ENCODE data around the gene TSBP1.
"Not testable (repeated sequence)": the region's sequence is repeated elsewhere in the genome, so short reads cannot be mapped to it uniquely, and the experiment has no call there.

Gene TSBP1

DNA sequence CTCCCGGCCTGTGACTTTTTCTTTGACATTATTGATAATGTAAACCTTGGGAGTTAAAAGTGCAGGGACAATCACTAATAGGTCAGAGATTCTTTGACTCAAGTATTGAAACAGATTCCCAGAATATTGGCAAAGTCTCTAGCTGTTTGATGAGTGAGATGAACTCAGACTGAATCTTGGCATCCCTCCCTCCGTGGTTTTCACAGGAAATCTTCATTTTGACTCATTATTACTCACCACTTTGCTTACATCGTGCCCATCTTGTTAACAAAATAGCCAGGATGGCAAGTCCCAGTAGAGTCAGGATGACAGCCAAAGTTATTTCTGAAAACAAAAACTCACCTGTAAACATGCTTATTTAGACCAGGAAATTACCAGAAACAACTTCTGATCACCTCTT lies 2.0 kb downstream of the TSBP1 start:
- no peak for TF ChIP-seq EZH2phosphoT487 (conservative IDR thresholded peaks at IDR 0.05; ENCODE audit: low read length)
- Histone ChIP-seq H3K9ac (ENCODE audit: low read length) (no peak overlapping the region), H3F3A (ENCODE audit: insufficient read depth) (no peaks in the 10 kb centered on the region), H3K4me3 (ENCODE audit: insufficient read depth, low read length, poor library complexity, severe bottlenecking) (no peak overlapping the region), H3K27ac (ENCODE audit: low read depth, low read length) (no peak overlapping the region), H4K20me1 (ENCODE audit: low read depth, low read length) (no peaks in the 10 kb centered on the region), H2AFZ (ENCODE audit: low read depth, low read length, severe bottlenecking) (no peak overlapping the region), H3K9me2 (replicated peaks; ENCODE audit: insufficient read depth, low read length) (no peaks in the 10 kb centered on the region), H3K27me3 (ENCODE audit: low read length) (no peaks in the 10 kb centered on the region), H3K79me2 (ENCODE audit: insufficient read depth, low read length) (no peaks in the 10 kb centered on the region), H3K4me2 (ENCODE audit: low read depth, low read length, poor library complexity, severe bottlenecking) (no peak overlapping the region), H3K9me3 (ENCODE audit: insufficient read depth, low read length) (no peaks in the 10 kb centered on the region), H3K36me3 (ENCODE audit: low read length) (no peaks in the 10 kb centered on the region)

DNA sequence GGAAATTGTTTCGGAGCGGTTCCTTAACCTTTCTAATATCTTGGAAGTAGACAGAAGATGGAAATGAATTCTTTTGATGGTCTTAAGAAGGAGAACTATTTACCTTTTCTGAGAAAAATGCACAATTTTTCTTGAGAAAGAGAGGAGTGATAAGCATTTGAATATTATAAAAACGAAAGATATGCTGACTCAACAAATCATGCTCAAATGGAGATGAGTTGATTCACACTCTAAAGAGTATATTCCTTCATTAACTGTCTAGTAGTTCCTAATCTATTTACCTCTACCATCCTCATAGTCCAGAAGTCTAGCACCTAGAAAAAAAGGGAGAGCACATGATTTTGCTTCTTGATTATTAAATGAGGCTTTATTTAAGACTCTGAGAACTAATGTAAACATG lies 4.1 kb downstream of the TSBP1 start:
- Histone ChIP-seq H3K4me2 (ENCODE audit: low read depth, low read length, poor library complexity, severe bottlenecking) (no peak overlapping the region), H3K4me3 (ENCODE audit: insufficient read depth, low read length, poor library complexity, severe bottlenecking) (no peak overlapping the region), H3K79me2 (ENCODE audit: insufficient read depth, low read length) (no peaks in the 10 kb centered on the region), H4K20me1 (ENCODE audit: low read depth, low read length) (no peaks in the 10 kb centered on the region), H3K36me3 (ENCODE audit: low read length) (0 out of 2 replicates have a peak, but pooled peaks cover 3% of the 10 kb centered on the region), H3K9me3 (ENCODE audit: insufficient read depth, low read length) (no peaks in the 10 kb centered on the region), H3K9ac (ENCODE audit: low read length) (no peak overlapping the region), H3K27me3 (ENCODE audit: low read length) (no peaks in the 10 kb centered on the region), H2AFZ (ENCODE audit: low read depth, low read length, severe bottlenecking) (no peak overlapping the region), H3K27ac (ENCODE audit: low read depth, low read length) (no peak overlapping the region), H3F3A (ENCODE audit: insufficient read depth) (no peaks in the 10 kb centered on the region), H3K9me2 (replicated peaks; ENCODE audit: insufficient read depth, low read length) (no peaks in the 10 kb centered on the region)
- TF ChIP-seq, protein P1, sequence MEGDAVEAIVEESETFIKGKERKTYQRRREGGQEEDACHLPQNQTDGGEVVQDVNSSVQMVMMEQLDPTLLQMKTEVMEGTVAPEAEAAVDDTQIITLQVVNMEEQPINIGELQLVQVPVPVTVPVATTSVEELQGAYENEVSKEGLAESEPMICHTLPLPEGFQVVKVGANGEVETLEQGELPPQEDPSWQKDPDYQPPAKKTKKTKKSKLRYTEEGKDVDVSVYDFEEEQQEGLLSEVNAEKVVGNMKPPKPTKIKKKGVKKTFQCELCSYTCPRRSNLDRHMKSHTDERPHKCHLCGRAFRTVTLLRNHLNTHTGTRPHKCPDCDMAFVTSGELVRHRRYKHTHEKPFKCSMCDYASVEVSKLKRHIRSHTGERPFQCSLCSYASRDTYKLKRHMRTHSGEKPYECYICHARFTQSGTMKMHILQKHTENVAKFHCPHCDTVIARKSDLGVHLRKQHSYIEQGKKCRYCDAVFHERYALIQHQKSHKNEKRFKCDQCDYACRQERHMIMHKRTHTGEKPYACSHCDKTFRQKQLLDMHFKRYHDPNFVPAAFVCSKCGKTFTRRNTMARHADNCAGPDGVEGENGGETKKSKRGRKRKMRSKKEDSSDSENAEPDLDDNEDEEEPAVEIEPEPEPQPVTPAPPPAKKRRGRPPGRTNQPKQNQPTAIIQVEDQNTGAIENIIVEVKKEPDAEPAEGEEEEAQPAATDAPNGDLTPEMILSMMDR (IDR thresholded peaks at IDR 0.05; ENCODE audit: insufficient read depth, low read length, poor library complexity, severe bottlenecking), result no peak
- no peak for TF ChIP-seq EZH2phosphoT487 (conservative IDR thresholded peaks at IDR 0.05; ENCODE audit: low read length)

DNA sequence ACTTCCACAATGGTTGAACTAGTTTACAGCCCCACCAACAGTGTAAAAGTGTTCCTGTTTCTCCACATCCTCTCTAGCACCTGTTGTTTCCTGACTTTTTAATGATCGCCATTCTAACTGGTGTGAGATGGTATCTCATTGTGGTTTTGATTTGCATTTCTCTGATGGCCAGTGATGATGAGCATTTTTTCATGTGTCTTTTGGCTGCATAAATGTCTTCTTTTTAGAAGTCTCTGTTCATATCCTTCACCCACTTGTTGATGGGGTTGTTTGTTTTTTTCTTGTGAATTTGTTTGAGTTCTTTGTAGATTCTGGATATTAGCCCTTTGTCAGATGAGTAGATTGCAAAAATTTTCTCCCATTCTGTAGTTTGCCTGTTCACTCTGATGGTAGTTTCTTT lies 12.5 kb downstream of the TSBP1 start:
- H3K4me3 ChIP-seq (ENCODE audit: insufficient read depth, low read length, poor library complexity, severe bottlenecking); H3K4me2 ChIP-seq (ENCODE audit: low read depth, low read length, poor library complexity, severe bottlenecking); H3K27me3 ChIP-seq (ENCODE audit: low read length); H4K20me1 ChIP-seq (ENCODE audit: low read depth, low read length); H3K27ac ChIP-seq (ENCODE audit: low read depth, low read length); H3K9me3 ChIP-seq (ENCODE audit: insufficient read depth, low read length); H2AFZ ChIP-seq (ENCODE audit: low read depth, low read length, severe bottlenecking); H3K36me3 ChIP-seq (ENCODE audit: low read length); H3F3A ChIP-seq (ENCODE audit: insufficient read depth); H3K79me2 ChIP-seq (ENCODE audit: insufficient read depth, low read length); H3K9me2 ChIP-seq (replicated peaks; ENCODE audit: insufficient read depth, low read length); H3K9ac ChIP-seq (ENCODE audit: low read length): not testable (repeated sequence)

DNA sequence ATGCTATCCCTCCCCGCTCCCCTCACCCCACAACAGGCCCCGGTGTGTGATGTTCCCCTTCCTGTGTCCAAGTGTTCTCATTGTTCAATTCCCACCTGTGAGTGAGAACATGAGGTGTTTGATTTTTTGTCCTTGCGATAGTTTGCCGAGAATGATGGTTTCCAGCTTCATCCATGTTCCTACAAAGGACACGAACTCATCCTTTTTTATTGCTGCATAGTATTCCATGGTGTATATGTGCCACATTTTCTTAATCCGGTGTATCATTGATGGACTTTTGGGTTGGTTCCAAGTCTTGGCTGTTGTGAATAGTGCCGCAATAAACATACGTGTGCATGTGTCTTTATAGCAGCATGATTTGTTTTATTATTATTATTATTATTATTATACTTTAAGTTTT lies 13.2 kb downstream of the TSBP1 start:
- H2AFZ ChIP-seq (ENCODE audit: low read depth, low read length, severe bottlenecking); H3K9me2 ChIP-seq (replicated peaks; ENCODE audit: insufficient read depth, low read length); H3K27ac ChIP-seq (ENCODE audit: low read depth, low read length); H4K20me1 ChIP-seq (ENCODE audit: low read depth, low read length); H3K36me3 ChIP-seq (ENCODE audit: low read length); H3F3A ChIP-seq (ENCODE audit: insufficient read depth); H3K27me3 ChIP-seq (ENCODE audit: low read length); H3K79me2 ChIP-seq (ENCODE audit: insufficient read depth, low read length); H3K4me3 ChIP-seq (ENCODE audit: insufficient read depth, low read length, poor library complexity, severe bottlenecking); H3K9ac ChIP-seq (ENCODE audit: low read length); H3K4me2 ChIP-seq (ENCODE audit: low read depth, low read length, poor library complexity, severe bottlenecking); H3K9me3 ChIP-seq (ENCODE audit: insufficient read depth, low read length): not testable (repeated sequence)

DNA sequence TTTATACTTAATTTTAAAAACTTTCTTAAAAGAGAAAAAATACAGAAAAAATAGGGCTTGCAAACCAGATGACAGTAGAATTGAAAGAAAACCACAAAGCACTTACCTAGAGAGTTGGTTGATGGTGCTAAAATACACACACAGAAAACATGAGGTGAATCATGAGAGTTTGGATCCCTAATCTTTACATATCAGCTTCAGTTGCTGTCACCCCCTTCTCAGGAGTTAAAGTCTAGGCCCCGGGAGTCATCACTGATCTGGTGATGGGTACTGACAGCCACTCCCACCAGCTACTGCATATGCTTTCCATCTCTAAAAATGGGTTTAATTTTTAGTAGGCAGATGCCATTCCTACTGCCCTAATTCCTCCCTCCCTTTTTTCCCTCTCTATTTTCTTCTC lies 16.7 kb downstream of the TSBP1 start:
- Histone ChIP-seq H3K9me3 (ENCODE audit: insufficient read depth, low read length) (no peaks in the 10 kb centered on the region), H3F3A (ENCODE audit: insufficient read depth) (no peaks in the 10 kb centered on the region), H3K4me2 (ENCODE audit: low read depth, low read length, poor library complexity, severe bottlenecking) (no peak overlapping the region), H2AFZ (ENCODE audit: low read depth, low read length, severe bottlenecking) (no peak overlapping the region), H3K27me3 (ENCODE audit: low read length) (no peaks in the 10 kb centered on the region), H3K4me3 (ENCODE audit: insufficient read depth, low read length, poor library complexity, severe bottlenecking) (no peak overlapping the region), H4K20me1 (ENCODE audit: low read depth, low read length) (no peaks in the 10 kb centered on the region), H3K9me2 (replicated peaks; ENCODE audit: insufficient read depth, low read length) (no peaks in the 10 kb centered on the region), H3K79me2 (ENCODE audit: insufficient read depth, low read length) (no peaks in the 10 kb centered on the region), H3K9ac (ENCODE audit: low read length) (no peak overlapping the region), H3K36me3 (ENCODE audit: low read length) (peaks cover 14% of the 10 kb centered on the region), H3K27ac (ENCODE audit: low read depth, low read length) (no peak overlapping the region)
- TF ChIP-seq EZH2phosphoT487 (conservative IDR thresholded peaks at IDR 0.05; ENCODE audit: low read length), result no peak
- TF ChIP-seq, protein P1 (IDR thresholded peaks at IDR 0.05; ENCODE audit: insufficient read depth, low read length, poor library complexity, severe bottlenecking), result no peak
